ENCODE data around the gene ATPAF1.
"Not testable (repeated sequence)": the region's sequence is repeated elsewhere in the genome, so short reads cannot be mapped to it uniquely, and the experiment has no call there.

ATPAF1 gene

GRCh38 chr1:46667782-46668760 is at the start of gene ATPAF1:
TSS of gene ATPAF1 (minus strand) at chr1:46668364. CDS start at chr1:46668322, 42 bp downstream.
- DNase-seq = peak; percentile 80

DNA sequence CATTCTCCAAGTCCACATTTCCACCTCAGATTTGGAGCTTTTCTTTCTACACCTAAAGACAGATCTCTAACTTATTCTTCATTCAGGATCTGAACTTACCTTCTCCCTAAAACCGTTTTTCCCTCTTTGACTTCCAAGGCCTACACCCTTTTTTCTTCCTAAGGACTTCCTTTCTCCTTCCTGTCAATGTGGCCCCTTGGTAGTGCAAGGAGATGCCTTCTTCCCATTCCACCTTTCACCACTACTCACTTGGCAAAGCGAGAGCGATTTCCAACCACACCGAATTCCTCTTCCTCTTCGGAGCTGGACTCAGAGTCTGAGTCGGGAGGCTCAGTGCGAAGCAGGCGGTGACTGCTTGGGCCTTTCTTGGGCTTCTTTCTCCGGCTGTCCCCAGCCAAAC is 49.5 kb upstream of the ATPAF1 start:
- DNase-seq = no peak

GRCh38 chr1:46714976-46715375 is 46.8 kb upstream of the ATPAF1 start:
- no peak for DNase-seq

GRCh38 chr1:46708121-46708520 is 40.0 kb upstream of the ATPAF1 start:
- no peak for DNase-seq

DNA sequence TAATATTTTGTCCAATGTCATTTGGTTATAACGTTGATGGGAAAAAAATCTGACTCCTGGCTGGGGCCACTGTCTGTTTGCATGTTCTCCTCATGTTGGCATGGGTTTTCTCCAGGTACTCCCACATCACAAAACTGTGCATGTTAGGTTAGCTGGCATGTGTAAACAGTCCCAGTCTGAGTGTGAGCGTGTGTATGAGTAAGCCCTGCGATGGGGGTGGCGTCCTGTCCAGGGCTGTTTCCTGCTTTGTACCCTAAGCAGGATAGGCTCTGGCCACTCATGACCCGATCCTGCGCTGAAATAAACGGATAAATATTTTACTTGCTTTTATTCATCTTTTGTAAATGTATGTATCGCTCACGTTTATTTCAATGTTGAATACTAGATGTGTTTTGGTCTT is 37.2 kb upstream of the ATPAF1 start:
- DNase-seq = no peak

- DNase-seq = no peak
These were observed 35.9 kb upstream of the ATPAF1 start for GRCh38 chr1:46703927-46704641.

DNA sequence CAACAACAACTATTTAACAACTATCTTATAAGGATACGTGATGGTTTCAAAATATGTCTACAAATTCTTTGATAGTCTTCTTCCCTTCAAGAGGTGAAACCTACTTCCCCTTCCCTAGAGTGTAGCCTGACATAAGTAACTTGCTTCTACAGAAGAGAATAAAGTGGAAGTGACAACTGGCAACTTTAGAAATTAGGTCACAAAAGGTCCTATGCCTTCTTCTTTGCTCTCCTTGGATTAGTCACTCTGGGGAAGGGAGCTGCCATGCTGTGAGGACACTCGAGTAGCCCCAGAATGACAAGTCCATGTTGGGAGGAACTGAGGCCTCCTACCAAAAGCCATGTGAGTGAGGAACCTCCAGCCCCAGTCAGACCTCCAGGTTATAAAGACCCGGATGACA is 31.5 kb upstream of the ATPAF1 start:
- DNase-seq = no peak

- no peak for DNase-seq
These were observed 28.9 kb upstream of the ATPAF1 start for GRCh38 chr1:46697053-46697452.

GRCh38 chr1:46694676-46695075 is 26.5 kb upstream of the ATPAF1 start:
- DNase-seq = not testable (repeated sequence)

- DNase-seq = no peak
These were observed 24.9 kb upstream of the ATPAF1 start for GRCh38 chr1:46692811-46693770.

GRCh38 chr1:46691997-46692790 is 24.0 kb upstream of the ATPAF1 start:
- no peak for DNase-seq

DNA sequence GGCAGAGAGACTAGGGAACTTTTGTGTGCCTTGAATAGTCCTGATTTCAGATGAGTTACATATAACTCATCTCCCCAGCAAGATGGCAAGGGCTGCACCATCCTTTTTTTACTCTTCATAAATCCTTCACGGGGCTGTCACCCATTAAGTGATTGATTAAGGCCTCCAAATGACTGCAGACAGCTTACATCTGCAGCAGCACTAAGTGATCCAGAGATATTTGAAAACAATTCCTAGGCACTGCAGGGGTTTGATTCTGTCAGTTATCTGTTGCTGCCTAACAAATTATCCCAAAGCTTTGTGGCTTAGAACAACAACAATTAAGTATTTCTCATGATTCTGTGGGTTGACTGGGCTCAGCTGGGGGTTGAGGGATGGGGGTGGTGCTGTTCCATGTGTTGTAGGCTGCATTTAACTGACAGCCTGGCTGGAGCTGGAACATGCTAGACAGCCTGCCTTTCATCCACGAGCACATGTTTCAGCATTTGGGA is 22.8 kb upstream of the ATPAF1 start:
- no peak for DNase-seq

GRCh38 chr1:46689897-46690296 is 21.7 kb upstream of the ATPAF1 start:
- DNase-seq = no peak

DNA sequence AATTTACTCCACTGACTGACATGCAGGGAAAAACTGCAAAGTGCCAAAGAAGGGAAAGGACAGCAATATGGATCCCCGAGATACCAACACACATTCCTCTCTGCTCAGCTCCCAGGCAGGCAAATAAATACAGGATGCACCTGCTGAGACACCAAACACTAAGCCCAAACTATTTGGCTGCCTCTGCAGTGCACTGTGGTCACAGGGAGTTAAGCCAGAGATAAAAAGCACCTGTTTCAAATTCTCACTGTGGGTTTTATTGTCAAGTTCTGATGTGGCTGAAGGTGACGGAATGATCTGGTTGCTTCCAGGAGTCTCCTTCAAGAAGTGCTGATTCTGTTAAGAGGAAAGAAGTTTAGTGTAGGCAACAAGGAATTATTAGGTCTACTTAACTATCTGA is 21.2 kb upstream of the ATPAF1 start:
- DNase-seq = no peak

DNA sequence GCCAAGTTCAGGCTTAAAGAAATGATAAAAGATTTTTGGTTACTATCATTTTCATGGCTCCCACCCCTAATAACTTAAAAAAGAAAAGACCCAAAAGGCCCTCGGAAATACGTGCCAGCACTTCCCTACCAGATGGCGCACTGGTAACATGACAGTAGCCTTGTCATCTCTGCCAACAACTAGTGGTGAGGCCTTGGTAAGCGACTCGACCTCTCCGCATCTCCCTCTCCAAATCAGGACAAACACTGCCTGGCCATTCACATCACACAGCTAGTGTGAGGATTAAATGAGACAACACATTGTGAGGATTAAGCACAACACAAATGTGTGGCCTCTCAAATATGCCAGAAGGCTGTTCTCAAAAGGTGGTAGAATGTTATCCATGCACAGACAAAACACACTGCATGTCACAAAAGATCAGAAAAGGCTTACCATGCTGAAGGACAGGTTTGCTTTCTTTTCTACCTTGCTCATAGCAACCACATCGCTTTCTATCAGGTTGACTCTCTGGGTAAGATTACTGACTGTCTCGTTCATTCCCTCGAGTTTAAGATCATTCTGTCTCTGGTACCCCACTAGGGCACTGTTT is 19.9 kb upstream of the ATPAF1 start:
- DNase-seq = no peak

DNA sequence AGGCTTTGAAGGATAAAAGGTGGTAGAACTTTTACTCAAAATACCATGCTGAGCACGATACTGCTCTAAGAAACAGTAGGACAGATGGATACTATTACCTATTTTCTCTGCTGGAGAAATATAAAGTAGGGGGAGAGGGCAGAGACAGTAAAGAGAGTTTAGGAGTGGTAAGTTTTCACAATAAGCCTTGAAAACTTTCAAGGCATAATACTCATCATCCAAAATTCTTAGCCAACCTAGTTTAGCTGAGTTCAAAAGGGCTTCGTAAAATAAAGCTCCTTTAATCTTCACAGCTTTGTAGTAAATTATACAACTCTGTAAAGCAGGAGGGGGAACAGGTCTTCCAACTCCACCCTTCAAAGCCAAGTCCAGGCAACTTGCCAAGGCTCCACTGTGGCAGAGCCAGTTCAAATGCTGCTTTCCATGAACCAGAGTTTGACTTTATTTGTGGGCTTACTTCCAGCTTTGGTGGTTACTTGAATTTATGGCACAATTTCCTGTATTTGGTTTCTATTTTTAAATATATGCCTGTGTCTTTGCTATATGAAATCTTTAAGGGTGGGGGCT is 19.0 kb upstream of the ATPAF1 start:
- DNase-seq = no peak

GRCh38 chr1:46686255-46686654 is 18.1 kb upstream of the ATPAF1 start:
- no peak for DNase-seq

GRCh38 chr1:46684670-46685069 is 16.5 kb upstream of the ATPAF1 start:
- DNase-seq = no peak

DNA sequence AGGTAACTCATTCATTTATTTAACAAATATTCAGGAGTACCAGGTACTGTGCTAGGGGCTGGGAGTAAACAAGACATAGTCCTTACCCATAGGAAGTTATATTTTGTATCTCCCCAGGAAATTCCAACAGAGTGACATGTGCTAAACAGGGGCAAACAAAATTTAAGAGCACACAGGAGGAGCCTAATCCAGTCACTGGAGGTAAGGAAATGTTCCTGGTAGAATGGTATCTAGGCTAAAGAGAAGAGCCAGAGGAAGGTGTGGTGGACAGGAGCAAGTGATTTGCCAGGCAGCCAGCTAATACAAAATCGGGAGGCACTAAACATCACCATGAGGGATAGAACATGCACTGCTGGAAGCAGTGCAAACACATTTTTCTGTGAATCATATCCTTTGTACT is 13.9 kb upstream of the ATPAF1 start:
- no peak for DNase-seq

- no peak for DNase-seq
These were observed 13.3 kb upstream of the ATPAF1 start for GRCh38 chr1:46681333-46682034.

Measured in activated CD8-positive, alpha-beta memory T cell treated with anti-CD3 and anti-CD28 coated beads, Interleukin-2, amount 50 U/mL, for 48 hours (primary cell).